Gastroesophageal sphincter (tissue), 4 donors: ENCODE measurements around the gene SLC27A1. TPM values are rescaled to one million over a fixed set of nuclear protein-coding genes. Genes with fewer than 3 reads are reported as not detected.
"Not testable (repeated sequence)": the region's sequence is repeated elsewhere in the genome, so short reads cannot be mapped to it uniquely, and the experiment has no call there.

Experiments used
- ATAC-seq: fragments of 150-250 bp; one replicate; pipeline ENCODE4 v1.9.1; 2016; ENCODE audit warnings: mild to moderate bottlenecking, moderate library complexity
- H3K27ac ChIP-seq, 4 donors: fragments of 200-600 bp; sonication (generic) in 3 of 4; 1 replicate in 3 of 4; 2 replicates in 1 of 4; pipeline ENCODE4 v1.5.1; 2016 to 2019
- H3K27me3 ChIP-seq: fragments of 200-600 bp; sonication (generic); one replicate; pipeline ENCODE4 v1.5.1; 2019
- H3K36me3 ChIP-seq, 2 donors: fragments of 200-600 bp; sonication (generic); one replicate each; pipeline ENCODE4 v1.5.1; 2019; ENCODE audit warnings: control low read depth in 1 of 2
- H3K4me1 ChIP-seq, 3 donors: fragments of 200-600 bp; sonication (generic); 1 replicate in 2 of 3; 2 replicates in 1 of 3; pipeline ENCODE4 v1.5.1; 2016 to 2019; ENCODE audit warnings: control low read depth in 2 of 3
- H3K4me3 ChIP-seq, 2 donors: fragments of 200-600 bp; sonication (generic); one replicate each; pipeline ENCODE4 v1.5.1; 2019; ENCODE audit warnings: mild to moderate bottlenecking in 1 of 2, moderate library complexity in 1 of 2
- H3K9me3 ChIP-seq, 3 donors: fragments of 200-600 bp; sonication (generic); one replicate each; pipeline ENCODE4 v1.5.1; 2017 to 2019; ENCODE audit warnings: control low read depth in 2 of 3
- CTCF ChIP-seq, 4 experiments: fragments of 200-600 bp in 2 of 4; fragments of 450-650 bp in 2 of 4; sonication (generic) in 1 of 4; IDR thresholded peaks; one replicate each; pipeline ENCODE4 v1.5.1; 2017 to 2019; ENCODE audit warnings: antibody characterized with exemption in 4 of 4, mild to moderate bottlenecking in 2 of 4, moderate library complexity in 2 of 4
- EP300 ChIP-seq: sonication (generic); formaldehyde crosslinking; IDR thresholded peaks from one replicate; pipeline ENCODE4 v1.6.1; 2017; ENCODE audit warnings: antibody characterized with exemption, mild to moderate bottlenecking
- POLR2A ChIP-seq, 2 donors: fragments of 450-650 bp; IDR thresholded peaks; one replicate each; pipeline ENCODE4 v1.6.1; 2017; ENCODE audit warnings: antibody characterized with exemption in 2 of 2, mild to moderate bottlenecking in 2 of 2, moderate library complexity in 1 of 2
- POLR2AphosphoS5 ChIP-seq: sonication (generic); formaldehyde crosslinking; IDR thresholded peaks from one replicate; pipeline ENCODE4 v1.6.1; 2017; ENCODE audit warnings: antibody characterized with exemption
- WGBS, 2 donors: methylation state at CpG; one replicate each; pipeline ENCODE4 v1.1.5; 2018; ENCODE audit warnings: low coverage in 1 of 2; 5-methylcytosine and 5-hydroxymethylcytosine counted together
- total RNA-seq, 4 donors: library from RNA; depleted of rRNA; stranded (reverse); fragments of >200 nt; gene quantifications; one replicate each; pipeline ENCODE4 v1.1.0, GENCODE V29; 2016

Gene SLC27A1
- total RNA-seq, 4 donors from 2014 or later = 17.1 to 21.3 (median 19.6) TPM

GRCh38 chr19:17510220-17510993, 40.1 kb downstream of the SLC27A1 start:
- TF ChIP-seq POLR2AphosphoS5 = no peak
- no peak for TF ChIP-seq CTCF (IDR thresholded peaks at IDR 0.05)
- Histone ChIP-seq H3K27ac (peak overlapping the region; percentile 69 to 100 (median 96)), H3K4me1 (peaks cover 0 to 53% (median 15%) of the 10 kb centered on the region in 3 donors), H3K36me3 (peaks cover 0 to 13% of the 10 kb centered on the region in 2 donors), H3K9me3 (no peaks in the 10 kb centered on the region), H3K4me3 (peak overlapping the region; percentile 43 to 71), H3K27me3 (no peaks in the 10 kb centered on the region)
- WGBS, 2 donors = 32 to 34% methylated on average over 8 to 12 of the region's 13 CpGs
- no peak for ATAC-seq

GRCh38 chr19:17511724-17512573, 41.6 kb downstream of the SLC27A1 start:
- Histone ChIP-seq H3K9me3 (peaks cover 0 to under 1% (median 0%) of the 10 kb centered on the region in 3 donors), H3K36me3 (peaks cover 0 to 22% of the 10 kb centered on the region in 2 donors), H3K4me1 (peaks cover 0 to 46% (median 15%) of the 10 kb centered on the region in 3 donors), H3K27ac (peak overlapping the region; percentile 69 to 100 (median 96)), H3K4me3 (peak overlapping the region; percentile 43 to 71), H3K27me3 (no peaks in the 10 kb centered on the region)
- peak; percentile 69 for ATAC-seq
- TF ChIP-seq CTCF (IDR thresholded peaks at IDR 0.05) (peak in 3 of 4 experiments; percentile 7 to 55 (median 17)), POLR2A (IDR thresholded peaks at IDR 0.05) (peak; percentile 64 to 72), EP300 (no peak), POLR2AphosphoS5 (peak; percentile 65)
- 0% methylated on average over 1 of the region's 82 CpGs; no CpG with 5 or more reads in 1 of the 2 donors for WGBS, 2 donors

GRCh38 chr19:17512574-17512939, 42.2 kb downstream of the SLC27A1 start:
- peak overlapping the region in 3 of 4 donors; percentile 95 to 100 (median 98) for H3K27ac ChIP-seq
- 34 to 63% methylated on average over 4 to 6 of the region's 9 CpGs for WGBS, 2 donors
- TF ChIP-seq POLR2AphosphoS5 = no peak
- no peaks in the 10 kb centered on the region for H3K27me3 ChIP-seq
- H3K36me3 ChIP-seq = peaks cover 0 to 28% of the 10 kb centered on the region in 2 donors
- no peak for ATAC-seq
- H3K4me3 ChIP-seq = peak overlapping the region; percentile 43 to 71
- H3K9me3 ChIP-seq = peaks cover 0 to 7% (median 0%) of the 10 kb centered on the region in 3 donors
- peaks cover 0 to 44% (median 15%) of the 10 kb centered on the region in 3 donors for H3K4me1 ChIP-seq

GRCh38 chr19:17515408-17516149, 45.3 kb downstream of the SLC27A1 start:
- TF ChIP-seq CTCF (IDR thresholded peaks at IDR 0.05) = no peak
- no peak for TF ChIP-seq POLR2A (IDR thresholded peaks at IDR 0.05)
- no peak for TF ChIP-seq POLR2AphosphoS5
- no peak for TF ChIP-seq EP300
- Histone ChIP-seq H3K27me3 (no peaks in the 10 kb centered on the region), H3K4me1 (peaks cover 0 to 18% (median 7%) of the 10 kb centered on the region in 3 donors), H3K4me3 (no peak overlapping the region), H3K36me3 (peaks cover 0 to 53% of the 10 kb centered on the region in 2 donors), H3K9me3 (peaks cover 0 to 17% (median 0%) of the 10 kb centered on the region in 3 donors), H3K27ac (no peak overlapping the region)
- ATAC-seq = no peak
- WGBS, 2 donors = 82% methylated on average over 4 of the region's 15 CpGs; no CpG with 5 or more reads in 1 of the 2 donors

GRCh38 chr19:17517898-17518297, 47.6 kb downstream of the SLC27A1 start:
- H3K9me3 ChIP-seq = peaks cover 0 to 17% (median 0%) of the 10 kb centered on the region in 3 donors
- H3K36me3 ChIP-seq = peaks cover 0 to 65% of the 10 kb centered on the region in 2 donors

GRCh38 chr19:17518654-17519053, 48.3 kb downstream of the SLC27A1 start:
- not testable (repeated sequence) for ATAC-seq, H3K27me3 ChIP-seq, H3K27ac ChIP-seq, H3K4me3 ChIP-seq, H3K4me1 ChIP-seq
- Histone ChIP-seq H3K36me3 (peaks cover 0 to 65% of the 10 kb centered on the region in 2 donors), H3K9me3 (peaks cover 0 to 17% (median 0%) of the 10 kb centered on the region in 3 donors)
- 99 to 100% methylated on average over 3 to 8 of the region's 8 CpGs for WGBS, 2 donors

More at GRCh38 chr19:17517898-17518297, 47.6 kb downstream of the SLC27A1 start:
- 100% methylated on average over 1 of the region's 1 CpG for WGBS, 2 donors
- H3K4me1 ChIP-seq = peaks cover 0 to 5% (median 0%) of the 10 kb centered on the region in 3 donors
- no peak for ATAC-seq
- H3K27me3 ChIP-seq = no peaks in the 10 kb centered on the region
- TF ChIP-seq EP300 (no peak), POLR2A (IDR thresholded peaks at IDR 0.05) (no peak), CTCF (IDR thresholded peaks at IDR 0.05) (no peak), POLR2AphosphoS5 (no peak)
- no peak overlapping the region for H3K27ac ChIP-seq
- H3K4me3 ChIP-seq = no peak overlapping the region
